HepG2 (cell line): ENCODE measurements around the gene DCUN1D3. TPM values are rescaled to one million over a fixed set of nuclear protein-coding genes. Genes with fewer than 3 reads are reported as not detected.

Experiments used
- CEBPB ChIP-seq: IDR thresholded peaks from 2 replicates; pipeline ENCODE4 v1.6.1; 2011; ENCODE audit warnings: low read depth, low read length, improper control_type of control experiment, borderline replicate concordance
- HOXA5 ChIP-seq: sonication (generic); formaldehyde crosslinking; IDR thresholded peaks from 2 replicates; pipeline ENCODE4 v1.4.0; 2020; ENCODE audit warnings: missing genetic modification reagents
- MTF1 ChIP-seq: sonication (generic); formaldehyde crosslinking; IDR thresholded peaks from 2 replicates; pipeline ENCODE4 v1.5.0; 2020; ENCODE audit warnings: missing genetic modification reagents
- SP4 ChIP-seq: sonication (generic); formaldehyde crosslinking; IDR thresholded peaks from 2 replicates; pipeline ENCODE4 v1.8.1; 2023; ENCODE audit warnings: mild to moderate bottlenecking, missing genetic modification reagents
- SYNCRIP ChIP-seq: fragments of 200-400 bp; formaldehyde crosslinking; IDR thresholded peaks from 2 replicates; pipeline ENCODE4 v1.6.1; 2018; ENCODE audit warnings: mild to moderate bottlenecking, low read depth, low read length; ENCODE audit not compliant: insufficient read depth
- ZBTB3 ChIP-seq: sonication (generic); formaldehyde crosslinking; IDR thresholded peaks from 2 replicates; pipeline ENCODE4 v1.4.0; 2020; ENCODE audit warnings: low read depth, mild to moderate bottlenecking, moderate library complexity, missing genetic modification reagents, borderline replicate concordance
- ZFY ChIP-seq: sonication (generic); formaldehyde crosslinking; IDR thresholded peaks from 2 replicates; pipeline ENCODE4 v1.4.0; 2020; ENCODE audit warnings: missing genetic modification reagents
- ZNF563 ChIP-seq: sonication (generic); formaldehyde crosslinking; IDR thresholded peaks from 2 replicates; pipeline ENCODE4 v1.8.0; 2022; ENCODE audit warnings: mild to moderate bottlenecking, moderate library complexity, missing genetic modification reagents
- polyA plus RNA-seq, 8 experiments: library from polyadenylated mRNA; depleted of rRNA in 3 of 8; stranded (reverse) in 7 of 8; unstranded in 1 of 8; fragments of >200 nt; fragmentation: Illumina TruSeq in 4 of 8; extraction: Trizol in 4 of 8; gene quantifications; 2 replicates each; pipeline versions ENCODE4 v1.2.1 to v1.2.3, GENCODE V29; 2011 to 2016; ENCODE audit warnings: low read depth in 4 of 8, missing spikeins in 1 of 8, mixed read lengths in 1 of 8; ENCODE audit not compliant: insufficient read depth in 1 of 8
- total RNA-seq, 5 experiments: library from RNA; depleted of rRNA; stranded (reverse); fragments of >200 nt; fragmentation: Illumina TruSeq; extraction: Trizol; gene quantifications; 2 replicates each; pipeline ENCODE4 v1.2.3, GENCODE V29; 2016; ENCODE audit warnings: low read depth in 1 of 5
- TF ChIP-seq, protein P1 (sequence below), 2 experiments: sonication (generic) in 1 of 2; formaldehyde crosslinking in 1 of 2; IDR thresholded peaks; 2 replicates each; pipeline versions ENCODE4 v1.5.1 to v1.6.1; 2011 to 2020; ENCODE audit warnings: borderline replicate concordance in 1 of 2, low read depth in 1 of 2, low read length in 1 of 2, mild to moderate bottlenecking in 1 of 2, missing genetic modification reagents in 1 of 2, moderate library complexity in 1 of 2
- TF ChIP-seq, protein P2 (sequence below): sonication (generic); formaldehyde crosslinking; conservative IDR thresholded peaks from 2 replicates; pipeline ENCODE4 v1.8.1; 2023; ENCODE audit warnings: missing genetic modification reagents
- TF ChIP-seq, protein P3 (sequence below): sonication (generic); formaldehyde crosslinking; conservative IDR thresholded peaks from 2 replicates; pipeline ENCODE4 v1.8.0; 2022; ENCODE audit warnings: missing genetic modification reagents
- TF ChIP-seq, protein P4 (sequence below): sonication (generic); formaldehyde crosslinking; IDR thresholded peaks from 2 replicates; pipeline ENCODE4 v1.4.0; 2020; ENCODE audit warnings: mild to moderate bottlenecking, missing genetic modification reagents
- TF ChIP-seq, protein P5 (sequence below): sonication (generic); formaldehyde crosslinking; IDR thresholded peaks from 2 replicates; pipeline ENCODE4 v1.5.0; 2020; ENCODE audit warnings: mild to moderate bottlenecking, missing genetic modification reagents

DCUN1D3 gene
- total and polyA plus RNA-seq, 2 of the 13 experiments (the other 11 are each of a cell fraction or from before 2014, with no cell fraction given): 5.0 to 19.3 TPM

DNA sequence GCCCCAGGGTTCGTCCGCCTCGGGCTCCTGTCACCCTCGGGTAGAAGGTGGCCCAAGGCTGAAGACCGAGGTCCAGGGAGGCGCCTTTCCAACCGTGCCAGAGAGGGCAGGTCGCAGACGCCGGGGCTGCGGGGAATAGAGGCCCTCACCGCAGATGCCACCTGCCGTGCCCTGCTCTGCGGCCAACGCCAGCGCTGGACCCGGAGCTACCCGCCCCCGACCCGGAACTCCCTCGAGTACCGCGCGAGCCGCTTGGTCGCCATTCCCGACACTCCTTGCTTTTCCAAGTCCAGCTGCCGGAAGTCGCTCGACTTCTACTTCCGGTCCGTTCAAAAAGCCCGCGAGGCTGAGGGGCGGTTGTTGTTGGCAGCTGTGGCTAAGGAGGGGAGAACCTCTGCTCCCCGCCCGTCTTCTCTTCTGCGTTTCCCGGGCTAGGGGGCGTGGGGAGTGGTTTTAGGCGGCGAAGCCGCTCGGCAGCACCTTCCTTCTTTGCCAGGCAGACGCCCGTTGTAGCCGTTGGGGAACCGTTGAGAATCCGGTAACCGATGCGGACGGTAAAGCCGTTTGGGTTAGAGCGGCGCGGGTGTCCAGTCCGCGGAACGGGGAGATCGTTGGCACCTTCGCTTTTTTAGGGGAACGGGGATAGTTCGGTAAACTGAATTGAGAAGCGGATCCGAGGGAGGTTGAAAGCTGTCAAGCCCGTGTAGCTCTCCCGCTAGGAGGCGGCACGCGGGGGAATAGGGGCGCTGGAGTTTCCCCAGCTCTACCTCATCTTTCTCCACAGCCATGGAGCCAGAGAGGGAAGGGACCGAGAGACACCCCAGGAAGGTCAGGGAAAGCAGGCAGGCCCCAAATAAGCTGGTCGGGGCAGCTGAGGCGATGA, 93.7 kb downstream of the DCUN1D3 start, which contains the start of the genes ERI2 and REXO5 (continued):
- TF ChIP-seq, protein P1, sequence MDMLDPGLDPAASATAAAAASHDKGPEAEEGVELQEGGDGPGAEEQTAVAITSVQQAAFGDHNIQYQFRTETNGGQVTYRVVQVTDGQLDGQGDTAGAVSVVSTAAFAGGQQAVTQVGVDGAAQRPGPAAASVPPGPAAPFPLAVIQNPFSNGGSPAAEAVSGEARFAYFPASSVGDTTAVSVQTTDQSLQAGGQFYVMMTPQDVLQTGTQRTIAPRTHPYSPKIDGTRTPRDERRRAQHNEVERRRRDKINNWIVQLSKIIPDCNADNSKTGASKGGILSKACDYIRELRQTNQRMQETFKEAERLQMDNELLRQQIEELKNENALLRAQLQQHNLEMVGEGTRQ (IDR thresholded peaks at IDR 0.05; ENCODE audit: low read depth, low read length): no peak
- TF ChIP-seq, protein P1 (CRISPR knock-in tag; IDR thresholded peaks at IDR 0.05; ENCODE audit: borderline replicate concordance): peak; percentile 15; the same call in 1 of the 2 replicates
- no peak for TF ChIP-seq SYNCRIP
- TF ChIP-seq ZNF563 (CRISPR knock-in tag): peak; percentile 92
- TF ChIP-seq MTF1 (CRISPR knock-in tag): no peak
- TF ChIP-seq, protein P2, sequence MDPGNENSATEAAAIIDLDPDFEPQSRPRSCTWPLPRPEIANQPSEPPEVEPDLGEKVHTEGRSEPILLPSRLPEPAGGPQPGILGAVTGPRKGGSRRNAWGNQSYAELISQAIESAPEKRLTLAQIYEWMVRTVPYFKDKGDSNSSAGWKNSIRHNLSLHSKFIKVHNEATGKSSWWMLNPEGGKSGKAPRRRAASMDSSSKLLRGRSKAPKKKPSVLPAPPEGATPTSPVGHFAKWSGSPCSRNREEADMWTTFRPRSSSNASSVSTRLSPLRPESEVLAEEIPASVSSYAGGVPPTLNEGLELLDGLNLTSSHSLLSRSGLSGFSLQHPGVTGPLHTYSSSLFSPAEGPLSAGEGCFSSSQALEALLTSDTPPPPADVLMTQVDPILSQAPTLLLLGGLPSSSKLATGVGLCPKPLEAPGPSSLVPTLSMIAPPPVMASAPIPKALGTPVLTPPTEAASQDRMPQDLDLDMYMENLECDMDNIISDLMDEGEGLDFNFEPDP (CRISPR knock-in tag): peak; percentile 98; the same call in 1 of the 2 replicates
- TF ChIP-seq, protein P3, sequence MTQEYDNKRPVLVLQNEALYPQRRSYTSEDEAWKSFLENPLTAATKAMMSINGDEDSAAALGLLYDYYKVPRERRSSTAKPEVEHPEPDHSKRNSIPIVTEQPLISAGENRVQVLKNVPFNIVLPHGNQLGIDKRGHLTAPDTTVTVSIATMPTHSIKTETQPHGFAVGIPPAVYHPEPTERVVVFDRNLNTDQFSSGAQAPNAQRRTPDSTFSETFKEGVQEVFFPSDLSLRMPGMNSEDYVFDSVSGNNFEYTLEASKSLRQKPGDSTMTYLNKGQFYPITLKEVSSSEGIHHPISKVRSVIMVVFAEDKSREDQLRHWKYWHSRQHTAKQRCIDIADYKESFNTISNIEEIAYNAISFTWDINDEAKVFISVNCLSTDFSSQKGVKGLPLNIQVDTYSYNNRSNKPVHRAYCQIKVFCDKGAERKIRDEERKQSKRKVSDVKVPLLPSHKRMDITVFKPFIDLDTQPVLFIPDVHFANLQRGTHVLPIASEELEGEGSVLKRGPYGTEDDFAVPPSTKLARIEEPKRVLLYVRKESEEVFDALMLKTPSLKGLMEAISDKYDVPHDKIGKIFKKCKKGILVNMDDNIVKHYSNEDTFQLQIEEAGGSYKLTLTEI: no peak
- TF ChIP-seq, protein P4, sequence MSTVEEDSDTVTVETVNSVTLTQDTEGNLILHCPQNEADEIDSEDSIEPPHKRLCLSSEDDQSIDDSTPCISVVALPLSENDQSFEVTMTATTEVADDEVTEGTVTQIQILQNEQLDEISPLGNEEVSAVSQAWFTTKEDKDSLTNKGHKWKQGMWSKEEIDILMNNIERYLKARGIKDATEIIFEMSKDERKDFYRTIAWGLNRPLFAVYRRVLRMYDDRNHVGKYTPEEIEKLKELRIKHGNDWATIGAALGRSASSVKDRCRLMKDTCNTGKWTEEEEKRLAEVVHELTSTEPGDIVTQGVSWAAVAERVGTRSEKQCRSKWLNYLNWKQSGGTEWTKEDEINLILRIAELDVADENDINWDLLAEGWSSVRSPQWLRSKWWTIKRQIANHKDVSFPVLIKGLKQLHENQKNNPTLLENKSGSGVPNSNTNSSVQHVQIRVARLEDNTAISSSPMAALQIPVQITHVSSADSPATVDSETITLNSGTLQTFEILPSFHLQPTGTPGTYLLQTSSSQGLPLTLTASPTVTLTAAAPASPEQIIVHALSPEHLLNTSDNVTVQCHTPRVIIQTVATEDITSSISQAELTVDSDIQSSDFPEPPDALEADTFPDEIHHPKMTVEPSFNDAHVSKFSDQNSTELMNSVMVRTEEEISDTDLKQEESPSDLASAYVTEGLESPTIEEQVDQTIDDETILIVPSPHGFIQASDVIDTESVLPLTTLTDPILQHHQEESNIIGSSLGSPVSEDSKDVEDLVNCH (CRISPR knock-in tag): no peak
- TF ChIP-seq, protein P5, sequence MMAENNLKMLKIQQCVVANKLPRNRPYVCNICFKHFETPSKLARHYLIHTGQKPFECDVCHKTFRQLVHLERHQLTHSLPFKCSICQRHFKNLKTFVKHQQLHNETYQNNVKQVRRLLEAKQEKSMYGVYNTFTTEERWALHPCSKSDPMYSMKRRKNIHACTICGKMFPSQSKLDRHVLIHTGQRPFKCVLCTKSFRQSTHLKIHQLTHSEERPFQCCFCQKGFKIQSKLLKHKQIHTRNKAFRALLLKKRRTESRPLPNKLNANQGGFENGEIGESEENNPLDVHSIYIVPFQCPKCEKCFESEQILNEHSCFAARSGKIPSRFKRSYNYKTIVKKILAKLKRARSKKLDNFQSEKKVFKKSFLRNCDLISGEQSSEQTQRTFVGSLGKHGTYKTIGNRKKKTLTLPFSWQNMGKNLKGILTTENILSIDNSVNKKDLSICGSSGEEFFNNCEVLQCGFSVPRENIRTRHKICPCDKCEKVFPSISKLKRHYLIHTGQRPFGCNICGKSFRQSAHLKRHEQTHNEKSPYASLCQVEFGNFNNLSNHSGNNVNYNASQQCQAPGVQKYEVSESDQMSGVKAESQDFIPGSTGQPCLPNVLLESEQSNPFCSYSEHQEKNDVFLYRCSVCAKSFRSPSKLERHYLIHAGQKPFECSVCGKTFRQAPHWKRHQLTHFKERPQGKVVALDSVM (CRISPR knock-in tag): peak; percentile 77
- peak; percentile 97 for TF ChIP-seq ZBTB3 (CRISPR knock-in tag)
- TF ChIP-seq SP4: peak; percentile 89
- peak; percentile 73; the same call in 1 of the 2 replicates for TF ChIP-seq HOXA5 (CRISPR knock-in tag)
- peak; percentile 100 for TF ChIP-seq ZFY
- TF ChIP-seq CEBPB: no peak
